K562 (cell line): ENCODE results near the gene CDCA7L. TPM values are rescaled to one million over a fixed set of nuclear protein-coding genes. Genes with fewer than 3 reads are reported as not detected.

Experiments used
- ATAC-seq: fragments of 200-7000 bp; cut with Tn5 transposase; 3 replicates; pipeline ENCODE4 v1.9.1; 2020; ENCODE audit warnings: moderate library complexity
- BruUV-seq: library from RNA; stranded (reverse); fragments of 400-500 nt; replicated peaks from 2 replicates; lab custom pipeline; 2021; lab: Mats Ljungman, UMichigan
- CTCF ChIA-PET: fragments of 300-600 bp; formaldehyde crosslinking; extraction: SDS; loops from one replicate; lab custom pipeline; 2021; ENCODE audit warnings: low intra/inter-chr PET ratio; lab: Yijun Ruan, JAX
- POLR2A ChIA-PET: fragments of 300-600, 350-650 bp; sonication (Branson Sonifier 250); formaldehyde crosslinking; extraction: SDS; loops from one replicate; lab custom pipeline; 2021; ENCODE audit warnings: antibody characterized with exemption, inconsistent platforms; lab: Yijun Ruan, JAX
- DNase-seq, 4 experiments: peaks; one replicate each; pipeline versions ENCODE4 v3.0.0 to v3.0.0-alpha.2; 2011 to 2018; ENCODE audit warnings: low spot score in 3 of 4, mixed read lengths in 3 of 4; ENCODE audit errors: extremely low read depth in 1 of 4
- FAIRE-seq: peaks from 2 replicates; lab custom pipeline; 2011; peaks lifted over from hg19 to GRCh38; lab: Jason Lieb, UNC
- H2AFZ ChIP-seq: 2 replicates; pipeline ENCODE4 v1.6.0; 2011; ENCODE audit warnings: low read depth, low read length, control low read depth, inconsistent platforms
- H3K27ac ChIP-seq: fragments of 200-600 bp; 3 replicates; pipeline ENCODE4 v1.8.0; 2011; ENCODE audit warnings: low read depth, mild to moderate bottlenecking, control low read depth, inconsistent platforms, low read length, moderate library complexity, mixed read lengths; ENCODE audit errors: extremely low read depth
- H3K27me3 ChIP-seq, 2 experiments: fragments of 300-600 bp in 1 of 2; 2 replicates in 1 of 2; 3 replicates in 1 of 2; pipeline versions ENCODE4 v1.6.0 to v1.8.0; 2011; ENCODE audit warnings: inconsistent platforms in 2 of 2, low read length in 2 of 2, mild to moderate bottlenecking in 1 of 2, mixed read lengths in 1 of 2, moderate library complexity in 1 of 2; ENCODE audit not compliant: control insufficient read depth in 2 of 2, insufficient read depth in 2 of 2
- H3K36me3 ChIP-seq: fragments of 300-600 bp; 3 replicates; pipeline ENCODE4 v1.8.0; 2011; ENCODE audit warnings: mild to moderate bottlenecking, low read length, inconsistent platforms; ENCODE audit not compliant: control insufficient read depth, insufficient read depth
- H3K4me1 ChIP-seq, 2 experiments: fragments of 200-600 bp in 1 of 2; replicated peaks in 1 of 2; 2 replicates in 1 of 2; 3 replicates in 1 of 2; pipeline versions ENCODE4 v1.5.1 to v1.8.0; 2011; ENCODE audit warnings: inconsistent platforms in 2 of 2, low read length in 2 of 2, mild to moderate bottlenecking in 1 of 2, mixed read lengths in 1 of 2, moderate library complexity in 1 of 2; ENCODE audit not compliant: control insufficient read depth in 2 of 2, insufficient read depth in 2 of 2
- H3K4me2 ChIP-seq: 2 replicates; pipeline ENCODE4 v1.6.1; 2011; ENCODE audit warnings: low read length, control low read depth, inconsistent platforms, mixed read lengths; ENCODE audit not compliant: insufficient read depth
- H3K4me3 ChIP-seq: fragments of 200-600 bp; sonication (generic), shearing (Covaris generic); 2 replicates; pipeline ENCODE4 v1.5.1; 2016; ENCODE audit warnings: control low read depth, inconsistent platforms
- H3K79me2 ChIP-seq: fragments of 200-600 bp; 3 replicates; pipeline ENCODE4 v1.8.0; 2011; ENCODE audit warnings: low read length, inconsistent platforms; ENCODE audit not compliant: control insufficient read depth, insufficient read depth
- H3K9ac ChIP-seq, 2 experiments: 2 replicates each; pipeline versions ENCODE4 v1.6.0 to v1.6.1; 2011; ENCODE audit warnings: low read depth in 2 of 2, low read length in 2 of 2, control low read depth in 1 of 2, inconsistent platforms in 1 of 2, mild to moderate bottlenecking in 1 of 2, mixed read lengths in 1 of 2; ENCODE audit not compliant: insufficient read depth in 1 of 2
- H3K9me1 ChIP-seq: one replicate; pipeline ENCODE4 v1.6.0; 2011; ENCODE audit warnings: inconsistent platforms, mild to moderate bottlenecking, low read length, moderate library complexity; ENCODE audit not compliant: control insufficient read depth, insufficient read depth
- H3K9me3 ChIP-seq: replicated peaks from 2 replicates; pipeline ENCODE4 v1.5.1; 2011; ENCODE audit warnings: low read depth, low read length, inconsistent platforms; ENCODE audit not compliant: control insufficient read depth, insufficient read depth
- H4K20me1 ChIP-seq: replicated peaks from 2 replicates; pipeline ENCODE4 v1.6.1; 2011; ENCODE audit warnings: low read length, inconsistent platforms, mixed read lengths; ENCODE audit not compliant: control insufficient read depth, insufficient read depth
- DPF2 ChIP-seq: fragments of 450-650 bp; IDR thresholded peaks from 2 replicates; pipeline ENCODE4 v1.6.1; 2016
- GTF2A2 ChIP-seq: IDR thresholded peaks from 2 replicates; pipeline ENCODE4 v1.6.1; 2016; ENCODE audit warnings: mild to moderate bottlenecking, missing genetic modification characterization, missing compliant biosample characterization
- LARP7 ChIP-seq: fragments of 450-650 bp; IDR thresholded peaks from 2 replicates; pipeline ENCODE4 v1.6.1; 2016
- SAP30 ChIP-seq: fragments of 200-600 bp; sonication (generic); IDR thresholded peaks from 2 replicates; pipeline ENCODE4 v1.6.1; 2012; ENCODE audit warnings: borderline replicate concordance, low read depth, mild to moderate bottlenecking, moderate library complexity, low read length, control low read depth, inconsistent platforms; ENCODE audit not compliant: insufficient read depth, poor library complexity, severe bottlenecking
- ZC3H11A ChIP-seq: IDR thresholded peaks from 2 replicates; pipeline ENCODE4 v1.6.1; 2012; ENCODE audit warnings: low read depth, low read length, improper control_type of control experiment
- ZNF639 ChIP-seq, 2 experiments: fragments of 200-800 bp in 1 of 2; sonication (Bioruptor generic) in 1 of 2; sonication (generic) in 1 of 2; formaldehyde crosslinking in 1 of 2; IDR thresholded peaks in 1 of 2; conservative IDR thresholded peaks in 1 of 2; 2 replicates each; pipeline versions ENCODE4 v1.5.0 to v1.6.1; 2016 to 2020; ENCODE audit warnings: missing compliant biosample characterization in 1 of 2, missing genetic modification characterization in 1 of 2, missing genetic modification reagents in 1 of 2
- WGBS: fragments of 100-300 bp; shearing (Covaris generic); methylation state at CpG from one replicate; pipeline ENCODE4 v1.1.6; 2016; ENCODE audit warnings: low coverage, mixed read lengths; ENCODE audit not compliant: insufficient coverage; ENCODE audit errors: missing lambda C conversion rate; 5-methylcytosine and 5-hydroxymethylcytosine counted together
- in situ Hi-C: fragments of 300-500 bp; cut with MboI; formaldehyde crosslinking; loops from 4 replicates; pipeline ENCODE4 v1.15.0; 2018; ENCODE audit warnings: inconsistent platforms, mixed read lengths
- intact Hi-C: fragments of 100-400 bp; cut with micrococcal nuclease; formaldehyde crosslinking; loops from 2 replicates; pipeline ENCODE4 v1.14.2; 2022
- polyA plus RNA-seq, 8 experiments: library from polyadenylated mRNA; depleted of rRNA in 4 of 8; stranded (reverse) in 5 of 8; unstranded in 3 of 8; fragments of >200 nt; fragmentation: Nextera tagmentation in 2 of 8; fragmentation: Illumina TruSeq in 1 of 8; extraction: Ambion mirVana in 2 of 8; extraction: Trizol in 1 of 8; gene quantifications; 2 replicates each; pipeline versions ENCODE4 v1.2.1 to v1.2.3, GENCODE V29; 2011 to 2014; ENCODE audit warnings: inconsistent platforms in 1 of 8, missing spikeins in 1 of 8
- total RNA-seq, 7 experiments: library from RNA; depleted of rRNA in 6 of 7; stranded (reverse); fragments of >200 nt in 6 of 7; fragmentation: Illumina TruSeq in 2 of 7; extraction: Trizol in 2 of 7; gene quantifications; 2 replicates each; pipeline versions ENCODE4 v1.2.1 to v1.2.3, GENCODE V29; 2011 to 2021; ENCODE audit warnings: low replicate concordance in 1 of 7

CDCA7L gene
- total and polyA plus RNA-seq, 9 of the 15 experiments (the other 6 are each of a cell fraction or from before 2014, with no cell fraction given), result 1.9 to 32.4 (median 3.1) TPM

GRCh38 chr7:21942955-21943354 lies 2.7 kb downstream of the CDCA7L start:
- in situ Hi-C loops (no loop called here), intact Hi-C loops (no loop called here)
- Histone ChIP-seq H4K20me1 (0 out of 2 replicates have a peak, but pooled peaks cover 3% of the 10 kb centered on the region), H3K27me3 (peaks cover 6 to 24% of the 10 kb centered on the region in 2 experiments), H3K4me1 (peaks cover 0 to 16% of the 10 kb centered on the region in 2 experiments; a peak in 2 of 5 replicates), H3K4me2 (no peak overlapping the region), H3K79me2 (no peaks in the 10 kb centered on the region), H3K9ac (no peak overlapping the region), H3K9me1 (no peaks in the 10 kb centered on the region), H3K36me3 (no peaks in the 10 kb centered on the region), H3K9me3 (no peaks in the 10 kb centered on the region), H3K4me3 (no peak overlapping the region), H3K27ac (no peak overlapping the region), H2AFZ (no peak overlapping the region)
- ATAC-seq (no peak), DNase-seq (no peak), FAIRE-seq (no peak)
- TF ChIP-seq DPF2 (no peak), ZC3H11A (no peak), SAP30 (no peak), ZNF639 (CRISPR knock-in tag; conservative IDR thresholded peaks at IDR 0.05 in 1 of 2, IDR thresholded peaks at IDR 0.05 in 1 of 2) (no peak), LARP7 (no peak), GTF2A2 (tag) (no peak)
- WGBS, result 9% methylated on average over 6 of the region's 6 CpGs
- POLR2A ChIA-PET, result interaction anchor here (0.6 kb wide), 1 partner anchor 234 kb away, joined by 5 read pairs; no protein-coding TSS in a partner anchor
- CTCF ChIA-PET, result no interaction called here
- BruUV-seq, result no TSS peak
